ENCODE measurements around the gene CISTR.

DNA sequence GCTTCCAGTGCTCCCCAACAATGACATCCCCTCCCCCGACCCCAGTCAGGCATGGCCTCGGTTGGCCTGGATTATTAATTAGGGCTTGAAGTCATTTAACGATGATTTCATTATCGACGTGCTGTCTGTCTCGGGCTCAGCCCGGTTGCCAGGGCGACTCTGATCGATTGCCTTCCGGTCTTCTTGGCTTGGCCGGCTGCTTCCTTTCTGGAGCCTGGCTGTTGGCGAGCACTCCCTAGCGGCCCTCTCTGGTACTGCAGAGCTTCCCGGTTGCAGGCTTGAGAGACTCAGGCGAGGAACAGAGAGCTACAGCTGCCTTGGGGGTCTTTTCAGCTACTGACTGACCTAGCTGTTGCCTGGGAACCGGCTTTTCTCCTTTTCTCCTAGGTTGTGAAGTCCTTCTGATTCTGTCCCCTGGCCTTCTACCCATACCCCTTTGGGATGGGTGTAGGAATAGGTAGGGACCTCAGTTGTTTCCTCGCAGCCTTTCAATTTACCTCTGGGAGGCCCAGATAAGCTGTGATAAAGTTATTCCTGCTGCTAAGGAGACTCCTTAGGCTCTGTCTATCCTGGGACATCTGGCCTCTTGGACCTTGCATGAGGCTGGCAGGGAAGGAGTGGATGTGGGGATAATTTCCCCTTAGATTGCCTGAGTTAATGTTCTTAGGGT is 5.5 kb upstream of the CISTR start:
- TF ChIP-seq, protein P1, sequence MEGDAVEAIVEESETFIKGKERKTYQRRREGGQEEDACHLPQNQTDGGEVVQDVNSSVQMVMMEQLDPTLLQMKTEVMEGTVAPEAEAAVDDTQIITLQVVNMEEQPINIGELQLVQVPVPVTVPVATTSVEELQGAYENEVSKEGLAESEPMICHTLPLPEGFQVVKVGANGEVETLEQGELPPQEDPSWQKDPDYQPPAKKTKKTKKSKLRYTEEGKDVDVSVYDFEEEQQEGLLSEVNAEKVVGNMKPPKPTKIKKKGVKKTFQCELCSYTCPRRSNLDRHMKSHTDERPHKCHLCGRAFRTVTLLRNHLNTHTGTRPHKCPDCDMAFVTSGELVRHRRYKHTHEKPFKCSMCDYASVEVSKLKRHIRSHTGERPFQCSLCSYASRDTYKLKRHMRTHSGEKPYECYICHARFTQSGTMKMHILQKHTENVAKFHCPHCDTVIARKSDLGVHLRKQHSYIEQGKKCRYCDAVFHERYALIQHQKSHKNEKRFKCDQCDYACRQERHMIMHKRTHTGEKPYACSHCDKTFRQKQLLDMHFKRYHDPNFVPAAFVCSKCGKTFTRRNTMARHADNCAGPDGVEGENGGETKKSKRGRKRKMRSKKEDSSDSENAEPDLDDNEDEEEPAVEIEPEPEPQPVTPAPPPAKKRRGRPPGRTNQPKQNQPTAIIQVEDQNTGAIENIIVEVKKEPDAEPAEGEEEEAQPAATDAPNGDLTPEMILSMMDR (IDR thresholded peaks at IDR 0.05 in 4 of 5, conservative IDR thresholded peaks at IDR 0.05 in 1 of 5): peak; percentile 66 to 88 (median 78)
- TF ChIP-seq POLR2A (IDR thresholded peaks at IDR 0.05): no peak
